HG03520 (cell line): ENCODE data around the gene SLC4A1AP.

Source experiments
- ATAC-seq: cut with Tn5 transposase; IDR thresholded peaks from one replicate; pipeline ENCODE4 v1.9.1; 2021; ENCODE audit warnings: mild to moderate bottlenecking, moderate library complexity; ENCODE audit not compliant: unreplicated experiment

The SLC4A1AP gene

GRCh38 chr2:27697660-27698059, 34.0 kb downstream of the SLC4A1AP start:
- no peak for ATAC-seq

DNA sequence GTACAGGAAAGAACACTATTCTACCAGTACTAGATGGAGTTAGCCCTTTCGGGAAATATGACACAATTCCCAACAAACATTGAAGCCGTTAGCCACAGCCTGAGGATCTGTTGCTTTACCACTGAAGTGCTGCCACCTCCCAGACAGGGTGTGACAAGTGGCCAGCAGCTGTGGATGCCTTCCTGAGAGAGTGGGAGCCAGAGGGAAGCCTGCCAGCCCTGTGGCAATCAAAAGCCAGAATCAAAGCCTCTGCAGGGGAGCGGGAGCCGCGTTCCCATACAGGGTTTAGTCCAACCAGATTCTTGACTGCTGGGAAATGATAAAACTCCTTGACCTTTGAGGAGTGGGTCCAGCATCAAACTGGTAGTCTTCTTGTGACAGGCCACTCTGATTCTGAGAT, 38.0 kb downstream of the SLC4A1AP start:
- no peak for ATAC-seq

- ATAC-seq: no peak
Observed at GRCh38 chr2:27702302-27702701, 38.6 kb downstream of the SLC4A1AP start.

- no peak for ATAC-seq
Observed at GRCh38 chr2:27703638-27704341, 40.1 kb downstream of the SLC4A1AP start.

DNA sequence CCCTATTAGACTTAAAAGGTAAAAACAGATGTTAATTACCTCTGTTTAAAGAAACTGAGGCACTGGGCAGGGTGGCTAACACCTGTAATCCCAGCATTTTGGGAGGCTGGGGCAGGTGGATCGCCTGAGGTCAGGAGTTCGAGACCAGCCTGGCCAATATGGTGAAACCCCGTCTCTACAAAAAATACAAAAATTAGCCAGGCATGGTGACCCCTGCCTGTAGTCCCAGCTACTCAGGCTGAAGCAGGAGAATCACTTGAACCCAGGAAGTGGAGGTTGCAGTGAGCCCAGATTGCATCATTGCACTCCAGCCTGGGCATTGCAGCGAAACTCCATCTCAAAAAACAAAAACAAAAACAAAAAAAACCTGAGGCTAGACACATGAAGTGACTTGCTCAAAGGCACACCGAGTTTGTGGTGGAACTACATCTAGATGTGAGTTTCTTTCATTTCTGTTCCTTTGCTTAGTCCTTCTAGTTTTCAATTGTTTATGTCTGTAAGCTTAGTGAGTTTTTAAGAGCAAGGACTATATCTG, 40.7 kb downstream of the SLC4A1AP start:
- no peak for ATAC-seq

DNA sequence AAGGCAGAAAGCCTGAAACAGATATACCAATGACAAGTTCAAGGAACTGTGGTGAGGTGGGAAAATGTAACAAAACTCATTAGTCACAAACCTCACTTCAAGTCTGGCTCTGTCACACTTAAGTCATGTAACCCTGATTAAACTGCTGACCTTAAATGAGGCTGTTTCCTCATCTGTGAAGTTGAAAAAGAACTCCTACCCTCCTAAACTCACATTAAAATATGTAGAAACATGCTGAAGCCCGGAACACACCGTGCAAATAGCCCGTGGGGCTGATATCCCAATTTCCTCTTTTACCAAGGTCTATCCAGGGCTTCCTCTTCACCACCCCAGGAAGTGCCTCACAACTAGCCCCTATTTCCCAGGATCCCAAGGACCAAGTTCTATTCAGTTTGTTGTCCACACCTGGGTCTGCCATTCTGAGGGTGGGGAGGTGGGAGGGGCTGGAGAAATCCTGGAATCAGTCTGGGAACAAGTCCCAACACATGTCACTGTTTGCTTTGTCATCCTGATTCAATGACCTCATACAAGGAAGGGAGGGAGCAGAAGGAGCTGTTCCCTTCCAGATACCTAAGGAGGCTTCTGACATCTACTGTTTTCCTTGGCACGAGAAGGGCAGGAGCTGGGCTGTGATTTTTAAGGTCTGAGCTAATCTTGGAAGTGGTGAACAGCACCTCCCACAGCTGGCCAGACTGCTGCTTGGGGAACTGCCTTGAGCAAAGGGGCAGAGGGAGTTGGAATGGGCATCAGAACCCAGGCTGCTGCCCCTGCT, 42.3 kb downstream of the SLC4A1AP start:
- no peak for ATAC-seq

DNA sequence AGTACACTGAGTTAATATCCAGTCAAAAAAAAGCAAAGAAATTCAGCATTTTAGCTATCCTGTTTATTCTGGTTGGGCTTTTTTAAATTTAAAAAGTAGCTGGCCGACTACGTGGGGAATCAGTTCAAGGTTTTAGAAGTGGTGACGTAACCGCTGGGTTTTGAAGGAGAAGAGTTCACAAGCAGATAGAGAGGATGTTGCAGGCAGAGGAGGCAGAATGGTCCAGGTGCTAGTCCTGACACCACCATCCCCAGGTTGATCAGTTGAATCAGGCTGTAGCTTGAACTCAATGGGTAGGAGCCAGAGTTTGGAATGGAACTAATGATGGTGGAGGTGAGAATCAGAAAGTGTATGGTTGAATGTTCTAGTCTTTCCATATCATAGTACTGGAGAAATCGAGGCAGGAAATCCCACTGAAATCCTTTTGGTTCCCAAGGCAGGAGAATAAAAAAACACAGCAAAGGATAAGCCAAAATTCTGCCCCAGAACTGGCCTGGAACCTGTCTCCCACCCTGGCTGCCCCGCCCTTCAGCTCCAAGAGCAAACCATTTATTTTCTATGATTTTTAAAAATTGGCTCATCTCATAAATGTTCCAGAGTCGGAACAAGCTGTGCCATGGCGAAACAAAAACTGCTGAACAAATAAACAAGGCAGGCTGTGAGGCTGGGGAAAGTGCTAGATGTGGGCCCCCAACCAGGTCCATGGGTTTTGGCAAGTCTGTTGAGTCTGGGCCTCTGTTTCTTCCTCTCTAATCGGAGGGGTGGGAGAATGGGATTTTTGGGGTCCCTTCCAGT, 44.0 kb downstream of the SLC4A1AP start:
- ATAC-seq: no peak

DNA sequence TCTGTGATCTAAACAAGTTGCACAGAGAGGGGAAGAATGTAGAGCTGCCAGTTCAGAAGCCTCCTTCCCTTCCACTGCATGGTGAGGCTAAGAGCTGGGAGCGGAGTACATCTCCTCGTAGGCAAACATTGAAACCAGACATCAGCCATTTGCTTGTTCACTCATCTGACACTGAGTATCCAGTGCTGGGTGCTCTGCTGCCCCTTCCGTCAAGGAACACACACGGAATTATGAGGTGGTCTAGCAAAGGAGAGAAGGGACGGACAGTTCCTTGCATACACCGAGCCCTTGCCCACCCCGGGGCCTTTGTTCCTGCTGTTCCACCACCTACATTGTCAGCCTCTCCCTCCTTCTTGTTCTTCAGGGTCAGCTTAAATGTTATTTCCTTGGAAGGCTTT, 44.6 kb downstream of the SLC4A1AP start:
- ATAC-seq: no peak

GRCh38 chr2:27708666-27709065, 45.0 kb downstream of the SLC4A1AP start:
- ATAC-seq: no peak

GRCh38 chr2:27709326-27709725, 45.6 kb downstream of the SLC4A1AP start:
- ATAC-seq: no peak

GRCh38 chr2:27709960-27710575, 46.4 kb downstream of the SLC4A1AP start:
- ATAC-seq: no peak

DNA sequence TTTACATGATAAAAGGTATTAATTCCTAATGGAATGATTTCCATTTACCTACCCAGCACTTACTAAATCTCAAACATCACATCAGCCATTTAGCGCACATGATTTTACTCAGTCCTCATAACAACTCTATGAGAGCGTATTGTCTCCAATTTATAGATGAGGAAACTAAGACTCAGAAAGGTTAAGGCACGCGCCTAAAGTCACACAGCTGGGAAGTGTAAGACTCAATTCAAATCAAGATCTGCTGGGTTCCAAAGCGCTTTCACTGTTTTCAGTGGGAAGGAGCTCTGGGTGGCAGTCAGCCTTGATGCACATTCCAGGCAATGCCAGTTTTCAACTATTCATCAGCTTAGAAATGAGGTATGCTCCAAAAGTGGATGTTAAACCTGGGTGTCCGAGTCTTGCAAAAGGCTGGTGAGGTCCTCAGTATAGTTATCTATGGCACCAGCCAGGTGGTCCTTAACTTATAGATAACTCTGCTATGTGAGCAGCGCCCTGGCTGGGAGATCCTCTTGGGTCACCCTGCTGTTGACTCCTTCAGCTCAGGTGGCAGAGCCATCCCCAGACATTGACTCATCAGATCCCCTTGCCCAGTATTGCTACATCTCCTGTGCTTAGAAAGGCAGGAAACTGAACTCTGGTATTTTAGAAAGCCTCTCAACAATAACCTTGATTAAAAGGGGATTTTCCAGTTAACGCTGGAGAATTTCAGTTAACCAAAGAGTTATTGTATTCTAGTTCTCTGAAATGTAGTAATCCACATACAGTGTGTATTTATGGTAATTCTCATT, 47.1 kb downstream of the SLC4A1AP start:
- no peak for ATAC-seq

- no peak for ATAC-seq
Observed at GRCh38 chr2:27711804-27712203, 48.1 kb downstream of the SLC4A1AP start.

DNA sequence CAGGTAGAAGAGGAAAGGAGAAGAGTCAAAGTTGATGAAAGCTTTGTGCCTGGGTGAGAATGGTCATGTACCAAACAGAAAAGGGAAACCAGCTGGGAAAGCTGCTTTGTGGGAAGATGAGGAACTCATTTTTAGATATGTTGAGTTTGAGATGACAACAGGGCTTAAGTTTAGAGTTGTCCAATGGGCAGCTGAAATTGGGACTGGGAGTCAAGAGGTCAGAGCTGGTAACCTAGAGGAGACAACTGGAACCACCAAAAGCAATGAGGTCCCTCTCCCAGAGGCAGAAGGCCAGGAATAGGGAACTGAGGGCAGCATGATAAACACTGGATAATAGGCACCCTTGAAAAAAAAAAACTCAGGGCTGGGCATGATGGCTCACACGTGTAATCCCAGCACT, 48.8 kb downstream of the SLC4A1AP start:
- ATAC-seq: no peak

- ATAC-seq: no peak
Observed at GRCh38 chr2:27713201-27713600, 49.5 kb downstream of the SLC4A1AP start.

DNA sequence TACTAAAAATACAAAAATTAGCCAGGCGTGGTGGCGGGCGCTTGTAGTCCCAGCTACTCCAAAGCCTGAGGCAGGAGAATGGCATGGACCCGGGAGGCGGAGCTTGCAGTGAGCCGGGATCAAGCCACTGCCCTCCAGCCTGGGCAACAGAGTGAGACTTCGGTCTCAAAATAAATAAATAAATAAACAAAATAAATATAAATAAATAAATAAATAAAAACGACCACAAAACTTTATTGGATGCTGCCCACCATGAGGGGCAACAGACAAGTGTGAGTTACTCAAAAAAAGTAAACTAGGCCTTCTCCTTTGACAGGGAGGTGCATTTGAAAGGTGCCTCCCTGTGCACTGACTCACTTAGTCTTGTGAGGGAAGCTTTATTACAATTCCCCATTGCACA, 50.4 kb downstream of the SLC4A1AP start:
- no peak for ATAC-seq

DNA sequence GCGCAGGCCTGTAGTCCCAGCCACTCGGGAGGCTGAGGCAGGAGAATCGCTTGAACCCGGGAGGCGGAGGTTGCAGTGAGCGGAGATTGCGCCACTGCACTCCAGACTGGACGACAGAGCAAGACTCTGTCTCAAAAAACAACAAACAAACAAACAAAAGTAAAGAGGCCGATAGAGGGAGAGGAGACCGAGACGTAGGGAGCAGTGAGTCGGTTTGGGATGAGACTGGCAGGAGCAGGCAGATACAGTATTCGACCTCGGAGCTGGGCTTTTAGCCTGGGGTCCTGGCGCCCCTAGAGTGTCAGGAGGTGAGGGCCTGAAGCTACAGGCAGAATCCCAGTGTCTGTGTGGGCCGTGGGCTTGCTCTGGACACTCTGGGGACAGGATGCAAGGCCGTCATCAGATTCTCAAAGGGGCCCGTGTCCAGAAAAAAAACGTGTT, 51.2 kb downstream of the SLC4A1AP start:
- no peak for ATAC-seq

- no peak for ATAC-seq
Observed at GRCh38 chr2:27715318-27716210, 51.9 kb downstream of the SLC4A1AP start.
